Right ventricle myocardium superior (tissue), 1 donor: Measurements from ENCODE around the gene IL4. TPM values are rescaled to one million over a fixed set of nuclear protein-coding genes. Genes with fewer than 3 reads are reported as not detected.

Experiments used
- total RNA-seq: library from RNA; stranded (reverse); fragmentation: NEBNext Ultra II Directional; extraction: Animal tissue kit (Norgen Biotek cat#: 25700); gene quantifications from one replicate; pipeline ENCODE4 v1.2.1, GENCODE V29; 2021
- donor health status: DM: no; HTN: yes; CAD: no; lungs with severe emphysema.

IL4 gene
- total RNA-seq, 1 donor from 2014 or later: not detected

Other genes with a start within 250 kb of the IL4 start
- 12.5 TPM for gene IRF1, start 183.2 kb upstream of the IL4 start, total RNA-seq
- gene IL5, start 130.5 kb upstream of the IL4 start, total RNA-seq: not detected
- 33.1 TPM for gene RAD50, start 117.0 kb upstream of the IL4 start, total RNA-seq
- gene IL13, start 15.8 kb upstream of the IL4 start, total RNA-seq: not detected
- 9.1 TPM for gene KIF3A, start 63.6 kb downstream of the IL4 start, total RNA-seq
- 0.08 TPM for gene CCNI2, start 73.4 kb downstream of the IL4 start, total RNA-seq
- gene SEPTIN8, start 103.2 kb downstream of the IL4 start, total RNA-seq: 26.3 TPM
- 0.13 TPM for gene SOWAHA, start 139.3 kb downstream of the IL4 start, total RNA-seq
- gene SHROOM1, start 156.7 kb downstream of the IL4 start, total RNA-seq: 3.6 TPM
- 0.16 TPM for gene GDF9, start 192.5 kb downstream of the IL4 start, total RNA-seq
- gene UQCRQ, start 192.7 kb downstream of the IL4 start, total RNA-seq: 1,987 TPM
- 1.0 TPM for gene LEAP2, start 199.7 kb downstream of the IL4 start, total RNA-seq